ENCODE results near the gene TEKT3.

Gene TEKT3

DNA sequence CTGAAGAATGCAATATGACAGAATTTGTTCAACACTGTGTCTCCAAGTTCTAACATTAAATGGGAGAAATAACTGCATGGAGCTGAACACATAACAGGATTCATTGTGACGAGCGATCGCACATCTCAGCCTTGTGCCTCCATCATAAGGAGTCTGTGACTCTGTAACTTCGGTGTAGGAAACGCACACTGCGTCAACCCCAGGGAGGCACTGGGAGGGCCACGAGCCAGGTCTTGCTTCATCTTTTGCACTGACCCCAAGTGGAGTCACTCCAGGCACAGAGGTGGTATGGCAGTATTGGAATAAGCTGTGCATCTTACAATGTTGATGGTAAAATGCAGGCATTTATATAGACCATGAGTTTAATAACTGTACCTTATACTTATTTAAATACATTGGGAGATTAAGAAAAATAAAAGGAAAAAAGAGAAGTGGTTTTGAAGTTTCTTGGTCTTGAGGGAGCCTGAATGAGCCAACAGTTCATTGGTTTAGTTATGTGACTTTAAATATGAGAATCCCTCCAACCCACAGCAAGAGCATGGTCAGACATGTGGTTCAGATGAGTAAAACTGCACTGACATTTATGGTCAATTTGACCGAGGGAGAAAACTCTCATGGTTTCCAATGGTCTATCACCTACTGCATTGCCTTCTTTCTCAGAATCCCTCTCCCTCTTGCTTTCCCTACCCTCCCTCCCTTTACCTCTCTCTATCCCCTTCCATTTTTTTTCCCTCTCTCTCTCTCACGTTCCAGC, 70.6 kb downstream of the TEKT3 start:
- H3K4me3 ChIP-seq (ENCODE audit: low read length) = no peak overlapping the region
- TF ChIP-seq, protein P1, sequence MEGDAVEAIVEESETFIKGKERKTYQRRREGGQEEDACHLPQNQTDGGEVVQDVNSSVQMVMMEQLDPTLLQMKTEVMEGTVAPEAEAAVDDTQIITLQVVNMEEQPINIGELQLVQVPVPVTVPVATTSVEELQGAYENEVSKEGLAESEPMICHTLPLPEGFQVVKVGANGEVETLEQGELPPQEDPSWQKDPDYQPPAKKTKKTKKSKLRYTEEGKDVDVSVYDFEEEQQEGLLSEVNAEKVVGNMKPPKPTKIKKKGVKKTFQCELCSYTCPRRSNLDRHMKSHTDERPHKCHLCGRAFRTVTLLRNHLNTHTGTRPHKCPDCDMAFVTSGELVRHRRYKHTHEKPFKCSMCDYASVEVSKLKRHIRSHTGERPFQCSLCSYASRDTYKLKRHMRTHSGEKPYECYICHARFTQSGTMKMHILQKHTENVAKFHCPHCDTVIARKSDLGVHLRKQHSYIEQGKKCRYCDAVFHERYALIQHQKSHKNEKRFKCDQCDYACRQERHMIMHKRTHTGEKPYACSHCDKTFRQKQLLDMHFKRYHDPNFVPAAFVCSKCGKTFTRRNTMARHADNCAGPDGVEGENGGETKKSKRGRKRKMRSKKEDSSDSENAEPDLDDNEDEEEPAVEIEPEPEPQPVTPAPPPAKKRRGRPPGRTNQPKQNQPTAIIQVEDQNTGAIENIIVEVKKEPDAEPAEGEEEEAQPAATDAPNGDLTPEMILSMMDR (IDR thresholded peaks at IDR 0.05; ENCODE audit: insufficient read depth, low read depth, low read length, missing control alignments) = no peak
- DNase-seq (ENCODE audit: low read depth) = no peak

DNA sequence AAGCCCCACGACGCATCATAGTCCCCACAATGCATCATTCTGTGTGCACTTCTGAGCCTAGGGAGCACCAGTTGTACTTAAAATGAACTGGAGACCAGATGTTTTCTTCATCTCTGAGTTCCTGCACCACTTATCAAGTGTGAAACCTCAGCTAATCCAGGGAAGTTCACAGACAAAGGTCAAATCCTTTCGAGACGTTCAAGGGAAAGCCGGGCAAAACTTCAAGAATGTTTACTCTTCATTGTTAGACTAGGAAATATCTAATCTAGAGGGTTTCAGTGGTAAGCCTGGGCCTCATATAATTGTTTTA, 71.7 kb downstream of the TEKT3 start:
- no peak for DNase-seq (ENCODE audit: low read depth)
- H3K4me3 ChIP-seq (ENCODE audit: low read length) = no peak overlapping the region
- TF ChIP-seq, protein P1 (IDR thresholded peaks at IDR 0.05; ENCODE audit: insufficient read depth, low read depth, low read length, missing control alignments) = no peak

DNA sequence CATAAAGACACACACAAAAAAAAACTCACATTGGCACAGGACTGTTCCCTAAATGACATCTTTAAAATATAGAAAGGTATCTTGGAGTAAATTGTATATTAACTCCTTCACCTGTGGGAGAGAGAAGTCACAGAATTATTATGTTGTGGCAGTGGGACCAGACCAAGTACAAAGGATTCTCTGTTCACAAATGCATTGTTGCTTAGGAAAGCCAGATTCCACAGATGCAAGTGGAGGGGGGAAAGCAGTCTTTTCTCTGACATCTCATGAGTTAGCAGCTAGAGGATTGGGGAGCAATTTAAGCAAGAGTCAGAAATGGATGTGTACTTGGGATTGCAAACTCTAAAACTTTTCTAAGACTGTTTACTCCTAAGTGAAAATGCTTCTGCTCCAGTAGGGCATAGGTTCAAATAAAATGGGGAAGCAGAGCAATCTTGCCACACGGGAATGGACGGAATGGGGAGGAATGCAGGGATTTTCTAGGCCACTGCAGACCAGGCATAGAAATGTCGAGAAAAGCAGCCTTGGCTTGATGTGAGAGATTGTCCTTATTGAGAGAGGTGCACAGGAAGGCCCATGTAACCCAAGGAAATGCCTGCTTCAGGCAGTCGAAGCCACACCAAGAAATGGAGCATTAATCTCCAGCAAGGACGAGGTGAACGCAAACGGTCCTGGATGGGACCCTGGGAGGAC, 72.2 kb downstream of the TEKT3 start:
- H3K4me3 ChIP-seq (ENCODE audit: low read length) = no peak overlapping the region
- TF ChIP-seq, protein P1 (IDR thresholded peaks at IDR 0.05; ENCODE audit: insufficient read depth, low read depth, low read length, missing control alignments) = no peak
- no peak for DNase-seq (ENCODE audit: low read depth)

DNA sequence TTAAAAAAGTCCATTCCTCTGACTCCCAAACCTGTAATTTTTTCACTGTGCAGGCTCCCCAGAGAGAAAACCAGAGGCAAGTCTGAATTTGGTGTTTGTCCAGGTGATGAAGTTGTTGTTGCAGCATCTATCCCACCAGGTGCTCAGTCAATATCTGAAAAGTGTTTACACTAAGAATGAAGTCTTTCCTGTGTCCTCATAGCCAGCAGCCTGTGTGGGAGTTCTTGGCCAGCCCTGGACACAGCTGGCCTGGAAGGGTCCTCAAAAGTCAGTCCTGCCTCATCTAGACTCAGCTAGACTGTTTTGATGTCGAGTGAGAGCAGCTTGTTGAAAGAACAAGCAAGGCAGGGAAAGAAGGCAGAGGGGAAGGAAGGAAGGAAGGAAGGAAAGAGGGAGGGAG, 72.9 kb downstream of the TEKT3 start:
- no peak overlapping the region for H3K4me3 ChIP-seq (ENCODE audit: low read length)
- DNase-seq (ENCODE audit: low read depth) = no peak
- TF ChIP-seq, protein P1 (IDR thresholded peaks at IDR 0.05; ENCODE audit: insufficient read depth, low read depth, low read length, missing control alignments) = no peak

DNA sequence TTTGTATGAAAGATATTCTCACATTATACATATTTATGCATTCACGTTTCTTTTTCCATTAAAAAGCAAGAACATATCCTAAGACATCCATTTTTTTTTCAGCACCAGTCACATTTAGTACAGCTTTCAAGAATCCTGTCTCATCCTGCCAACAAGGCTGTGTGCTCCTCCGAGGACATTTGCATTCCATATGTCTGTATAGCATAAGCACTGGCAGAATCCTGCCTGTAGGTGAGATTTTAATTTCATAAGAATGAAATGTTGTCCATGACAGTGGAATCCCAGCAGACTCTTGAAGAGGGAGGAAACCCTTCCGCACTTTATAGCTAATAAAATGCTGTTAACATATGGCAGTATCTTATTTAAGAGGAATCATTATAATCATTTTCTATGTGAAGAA, 73.4 kb downstream of the TEKT3 start:
- no peak overlapping the region for H3K4me3 ChIP-seq (ENCODE audit: low read length)
- TF ChIP-seq, protein P1 (IDR thresholded peaks at IDR 0.05; ENCODE audit: insufficient read depth, low read depth, low read length, missing control alignments) = no peak
- DNase-seq (ENCODE audit: low read depth) = no peak

DNA sequence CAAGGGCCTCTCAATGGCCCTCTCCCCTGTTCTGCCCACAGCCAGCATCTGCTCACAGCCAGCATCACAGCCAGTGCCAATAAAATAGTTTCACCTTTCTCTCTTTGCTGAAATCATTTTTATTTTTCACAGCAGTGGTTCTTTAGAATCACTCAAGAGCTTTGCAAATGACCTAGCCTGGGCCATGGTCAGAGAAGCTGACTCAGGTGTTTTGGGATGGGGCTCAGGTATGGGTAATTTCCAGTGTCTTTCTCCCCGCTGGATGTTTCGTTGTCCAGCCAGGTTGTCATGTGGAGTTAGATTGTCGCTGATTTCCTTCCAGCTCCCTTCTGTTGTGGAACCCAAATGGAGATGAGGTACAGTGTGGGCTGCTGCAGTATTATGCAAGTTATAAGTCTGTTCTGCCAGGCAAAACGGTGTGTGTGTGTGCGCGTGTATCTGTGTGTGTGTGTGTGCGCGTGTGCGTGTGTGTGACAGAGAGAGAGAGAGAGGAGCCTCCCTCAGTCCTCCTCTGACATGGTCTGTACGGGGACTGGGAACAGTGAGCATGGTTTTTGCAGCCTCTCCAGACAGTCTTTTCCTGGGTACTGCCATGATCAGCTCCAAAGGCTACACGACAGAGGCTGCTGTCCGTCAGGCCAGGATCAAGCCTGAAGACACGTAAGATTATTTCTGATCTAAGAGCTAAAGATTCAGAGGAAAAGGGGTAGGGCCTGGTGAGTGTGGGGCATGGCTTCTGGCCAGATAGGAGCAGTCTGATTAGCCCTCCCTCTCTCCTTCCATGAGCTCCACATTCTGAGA, 74.9 kb downstream of the TEKT3 start:
- TF ChIP-seq, protein P1 (IDR thresholded peaks at IDR 0.05; ENCODE audit: insufficient read depth, low read depth, low read length, missing control alignments) = no peak
- H3K4me3 ChIP-seq (ENCODE audit: low read length) = no peak overlapping the region
- DNase-seq (ENCODE audit: low read depth) = no peak

All from epithelial cell of esophagus (primary cell).